K562 (cell line): ENCODE data around the gene HK2. TPM values are rescaled to one million over a fixed set of nuclear protein-coding genes. Genes with fewer than 3 reads are reported as not detected.

ENCODE experiments used
- ATAC-seq: fragments of 200-7000 bp; cut with Tn5 transposase; 3 replicates; pipeline ENCODE4 v1.9.1; 2020; ENCODE audit warnings: moderate library complexity
- BruUV-seq: library from RNA; stranded (reverse); fragments of 400-500 nt; replicated peaks from 2 replicates; lab custom pipeline; 2021; lab: Mats Ljungman, UMichigan
- CTCF ChIA-PET: fragments of 300-600 bp; formaldehyde crosslinking; extraction: SDS; loops from one replicate; lab custom pipeline; 2021; ENCODE audit warnings: low intra/inter-chr PET ratio; lab: Yijun Ruan, JAX
- POLR2A ChIA-PET: fragments of 300-600, 350-650 bp; sonication (Branson Sonifier 250); formaldehyde crosslinking; extraction: SDS; loops from one replicate; lab custom pipeline; 2021; ENCODE audit warnings: antibody characterized with exemption, inconsistent platforms; lab: Yijun Ruan, JAX
- DNase-seq, 4 experiments: peaks; one replicate each; pipeline versions ENCODE4 v3.0.0 to v3.0.0-alpha.2; 2011 to 2018; ENCODE audit warnings: low spot score in 3 of 4, mixed read lengths in 3 of 4; ENCODE audit errors: extremely low read depth in 1 of 4
- FAIRE-seq: peaks from 2 replicates; lab custom pipeline; 2011; peaks lifted over from hg19 to GRCh38; lab: Jason Lieb, UNC
- H2AFZ ChIP-seq: 2 replicates; pipeline ENCODE4 v1.6.0; 2011; ENCODE audit warnings: low read depth, low read length, control low read depth, inconsistent platforms
- H3K27ac ChIP-seq: fragments of 200-600 bp; 3 replicates; pipeline ENCODE4 v1.8.0; 2011; ENCODE audit warnings: low read depth, mild to moderate bottlenecking, control low read depth, inconsistent platforms, low read length, moderate library complexity, mixed read lengths; ENCODE audit errors: extremely low read depth
- H3K27me3 ChIP-seq, 2 experiments: fragments of 300-600 bp in 1 of 2; 2 replicates in 1 of 2; 3 replicates in 1 of 2; pipeline versions ENCODE4 v1.6.0 to v1.8.0; 2011; ENCODE audit warnings: inconsistent platforms in 2 of 2, low read length in 2 of 2, mild to moderate bottlenecking in 1 of 2, mixed read lengths in 1 of 2, moderate library complexity in 1 of 2; ENCODE audit not compliant: control insufficient read depth in 2 of 2, insufficient read depth in 2 of 2
- H3K36me3 ChIP-seq: fragments of 300-600 bp; 3 replicates; pipeline ENCODE4 v1.8.0; 2011; ENCODE audit warnings: mild to moderate bottlenecking, low read length, inconsistent platforms; ENCODE audit not compliant: control insufficient read depth, insufficient read depth
- H3K4me1 ChIP-seq, 2 experiments: fragments of 200-600 bp in 1 of 2; replicated peaks in 1 of 2; 2 replicates in 1 of 2; 3 replicates in 1 of 2; pipeline versions ENCODE4 v1.5.1 to v1.8.0; 2011; ENCODE audit warnings: inconsistent platforms in 2 of 2, low read length in 2 of 2, mild to moderate bottlenecking in 1 of 2, mixed read lengths in 1 of 2, moderate library complexity in 1 of 2; ENCODE audit not compliant: control insufficient read depth in 2 of 2, insufficient read depth in 2 of 2
- H3K4me2 ChIP-seq: 2 replicates; pipeline ENCODE4 v1.6.1; 2011; ENCODE audit warnings: low read length, control low read depth, inconsistent platforms, mixed read lengths; ENCODE audit not compliant: insufficient read depth
- H3K4me3 ChIP-seq: fragments of 200-600 bp; sonication (generic), shearing (Covaris generic); 2 replicates; pipeline ENCODE4 v1.5.1; 2016; ENCODE audit warnings: control low read depth, inconsistent platforms
- H3K79me2 ChIP-seq: fragments of 200-600 bp; 3 replicates; pipeline ENCODE4 v1.8.0; 2011; ENCODE audit warnings: low read length, inconsistent platforms; ENCODE audit not compliant: control insufficient read depth, insufficient read depth
- H3K9ac ChIP-seq, 2 experiments: 2 replicates each; pipeline versions ENCODE4 v1.6.0 to v1.6.1; 2011; ENCODE audit warnings: low read depth in 2 of 2, low read length in 2 of 2, control low read depth in 1 of 2, inconsistent platforms in 1 of 2, mild to moderate bottlenecking in 1 of 2, mixed read lengths in 1 of 2; ENCODE audit not compliant: insufficient read depth in 1 of 2
- H3K9me1 ChIP-seq: one replicate; pipeline ENCODE4 v1.6.0; 2011; ENCODE audit warnings: inconsistent platforms, mild to moderate bottlenecking, low read length, moderate library complexity; ENCODE audit not compliant: control insufficient read depth, insufficient read depth
- H3K9me3 ChIP-seq: replicated peaks from 2 replicates; pipeline ENCODE4 v1.5.1; 2011; ENCODE audit warnings: low read depth, low read length, inconsistent platforms; ENCODE audit not compliant: control insufficient read depth, insufficient read depth
- H4K20me1 ChIP-seq: replicated peaks from 2 replicates; pipeline ENCODE4 v1.6.1; 2011; ENCODE audit warnings: low read length, inconsistent platforms, mixed read lengths; ENCODE audit not compliant: control insufficient read depth, insufficient read depth
- CBFA2T3 ChIP-seq: fragments of 450-650 bp; IDR thresholded peaks from 2 replicates; pipeline ENCODE4 v1.6.1; 2017
- CHD1 ChIP-seq: fragments of 200-600 bp; sonication (generic); IDR thresholded peaks from one replicate; pipeline ENCODE4 v1.6.1; 2012; ENCODE audit warnings: mild to moderate bottlenecking, moderate library complexity, low read length, inconsistent platforms
- COPS2 ChIP-seq: fragments of 450-650 bp; conservative IDR thresholded peaks from 2 replicates; pipeline ENCODE4 v1.6.1; 2016; ENCODE audit warnings: mild to moderate bottlenecking, moderate library complexity
- HEY1 ChIP-seq: fragments of 250-450 bp; sonication (Bioruptor Pico); IDR thresholded peaks from 2 replicates; pipeline ENCODE4 v1.5.0; 2020; ENCODE audit warnings: mild to moderate bottlenecking, moderate library complexity, borderline replicate concordance
- KDM4B ChIP-seq, 2 experiments: fragments of 450-650 bp in 1 of 2; sonication (generic) in 1 of 2; IDR thresholded peaks; 2 replicates each; pipeline ENCODE4 v1.6.1; 2016 to 2017; ENCODE audit warnings: borderline replicate concordance in 2 of 2, antibody characterized with exemption in 1 of 2, low read depth in 1 of 2, mild to moderate bottlenecking in 1 of 2
- NCOA2 ChIP-seq, 2 experiments: fragments of 450-650 bp; IDR thresholded peaks; 2 replicates each; pipeline ENCODE4 v1.6.1; 2018; ENCODE audit warnings: mild to moderate bottlenecking in 2 of 2, moderate library complexity in 1 of 2; ENCODE audit not compliant: partially characterized antibody in 2 of 2
- NFIX ChIP-seq: fragments of 250-450 bp; sonication (Bioruptor Pico); IDR thresholded peaks from 2 replicates; pipeline ENCODE4 v1.4.0; 2020; ENCODE audit warnings: low read depth, mild to moderate bottlenecking, moderate library complexity
- RFX1 ChIP-seq: fragments of 450-650 bp; IDR thresholded peaks from 2 replicates; pipeline ENCODE4 v1.6.1; 2016; ENCODE audit warnings: mild to moderate bottlenecking, moderate library complexity
- SOX6 ChIP-seq: fragments of 450-650 bp; IDR thresholded peaks from 2 replicates; pipeline ENCODE4 v1.6.1; 2014; ENCODE audit warnings: mild to moderate bottlenecking
- SP1 ChIP-seq: sonication (generic); formaldehyde crosslinking; IDR thresholded peaks from 2 replicates; pipeline ENCODE4 v1.8.1; 2022; ENCODE audit warnings: mild to moderate bottlenecking, missing genetic modification reagents
- ZNF143 ChIP-seq: sonication (generic); formaldehyde crosslinking; IDR thresholded peaks from 2 replicates; pipeline ENCODE4 v1.9.0; 2022; ENCODE audit warnings: mild to moderate bottlenecking, missing genetic modification reagents
- ZNF785 ChIP-seq: fragments of 250-450 bp; sonication (Bioruptor Pico); IDR thresholded peaks from 2 replicates; pipeline ENCODE4 v1.4.0; 2020; ENCODE audit warnings: mild to moderate bottlenecking
- WGBS: fragments of 100-300 bp; shearing (Covaris generic); methylation state at CpG from one replicate; pipeline ENCODE4 v1.1.6; 2016; ENCODE audit warnings: low coverage, mixed read lengths; ENCODE audit not compliant: insufficient coverage; ENCODE audit errors: missing lambda C conversion rate; 5-methylcytosine and 5-hydroxymethylcytosine counted together
- in situ Hi-C: fragments of 300-500 bp; cut with MboI; formaldehyde crosslinking; loops from 4 replicates; pipeline ENCODE4 v1.15.0; 2018; ENCODE audit warnings: inconsistent platforms, mixed read lengths
- intact Hi-C: fragments of 100-400 bp; cut with micrococcal nuclease; formaldehyde crosslinking; loops from 2 replicates; pipeline ENCODE4 v1.14.2; 2022
- polyA plus RNA-seq, 8 experiments: library from polyadenylated mRNA; depleted of rRNA in 4 of 8; stranded (reverse) in 5 of 8; unstranded in 3 of 8; fragments of >200 nt; fragmentation: Nextera tagmentation in 2 of 8; fragmentation: Illumina TruSeq in 1 of 8; extraction: Ambion mirVana in 2 of 8; extraction: Trizol in 1 of 8; gene quantifications; 2 replicates each; pipeline versions ENCODE4 v1.2.1 to v1.2.3, GENCODE V29; 2011 to 2014; ENCODE audit warnings: inconsistent platforms in 1 of 8, missing spikeins in 1 of 8
- total RNA-seq, 7 experiments: library from RNA; depleted of rRNA in 6 of 7; stranded (reverse); fragments of >200 nt in 6 of 7; fragmentation: Illumina TruSeq in 2 of 7; extraction: Trizol in 2 of 7; gene quantifications; 2 replicates each; pipeline versions ENCODE4 v1.2.1 to v1.2.3, GENCODE V29; 2011 to 2021; ENCODE audit warnings: low replicate concordance in 1 of 7
- TF ChIP-seq, protein P1 (sequence below): fragments of 450-650 bp; IDR thresholded peaks from 2 replicates; pipeline ENCODE4 v1.6.1; 2016; ENCODE audit warnings: low read depth
- TF ChIP-seq, protein P2 (sequence below): fragments of 250-450 bp; sonication (Bioruptor Pico); IDR thresholded peaks from 2 replicates; pipeline ENCODE4 v1.5.0; 2021

HK2 gene
- total and polyA plus RNA-seq, 9 of the 15 experiments (the other 6 are each of a cell fraction or from before 2014, with no cell fraction given): 4.7 to 56.0 (median 19.9) TPM

DNA sequence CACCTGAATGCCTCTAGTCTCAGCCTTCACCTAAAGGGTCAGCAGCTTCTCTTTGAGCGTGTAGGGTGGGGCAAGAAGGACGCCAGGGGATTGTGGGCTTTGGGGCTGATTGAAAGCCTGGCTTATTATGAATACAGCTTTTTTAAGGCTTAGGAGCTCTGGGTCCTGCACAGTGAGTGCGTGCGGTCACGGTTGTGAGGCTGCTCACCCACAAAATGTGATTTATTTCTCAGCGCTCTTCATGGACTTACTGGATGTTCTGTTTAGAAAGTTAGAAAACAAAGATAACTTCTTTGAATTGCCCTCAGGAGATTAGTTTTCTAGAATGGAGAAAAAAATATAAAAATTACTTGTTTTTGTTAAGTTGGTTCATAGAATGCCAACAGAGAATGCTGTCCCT is 37.5 kb downstream of the HK2 start:
- no peak overlapping the region for H3K4me3 ChIP-seq
- H2AFZ ChIP-seq: no peak overlapping the region
- ATAC-seq: no peak
- TF ChIP-seq CHD1: no peak
- TF ChIP-seq, protein P1, sequence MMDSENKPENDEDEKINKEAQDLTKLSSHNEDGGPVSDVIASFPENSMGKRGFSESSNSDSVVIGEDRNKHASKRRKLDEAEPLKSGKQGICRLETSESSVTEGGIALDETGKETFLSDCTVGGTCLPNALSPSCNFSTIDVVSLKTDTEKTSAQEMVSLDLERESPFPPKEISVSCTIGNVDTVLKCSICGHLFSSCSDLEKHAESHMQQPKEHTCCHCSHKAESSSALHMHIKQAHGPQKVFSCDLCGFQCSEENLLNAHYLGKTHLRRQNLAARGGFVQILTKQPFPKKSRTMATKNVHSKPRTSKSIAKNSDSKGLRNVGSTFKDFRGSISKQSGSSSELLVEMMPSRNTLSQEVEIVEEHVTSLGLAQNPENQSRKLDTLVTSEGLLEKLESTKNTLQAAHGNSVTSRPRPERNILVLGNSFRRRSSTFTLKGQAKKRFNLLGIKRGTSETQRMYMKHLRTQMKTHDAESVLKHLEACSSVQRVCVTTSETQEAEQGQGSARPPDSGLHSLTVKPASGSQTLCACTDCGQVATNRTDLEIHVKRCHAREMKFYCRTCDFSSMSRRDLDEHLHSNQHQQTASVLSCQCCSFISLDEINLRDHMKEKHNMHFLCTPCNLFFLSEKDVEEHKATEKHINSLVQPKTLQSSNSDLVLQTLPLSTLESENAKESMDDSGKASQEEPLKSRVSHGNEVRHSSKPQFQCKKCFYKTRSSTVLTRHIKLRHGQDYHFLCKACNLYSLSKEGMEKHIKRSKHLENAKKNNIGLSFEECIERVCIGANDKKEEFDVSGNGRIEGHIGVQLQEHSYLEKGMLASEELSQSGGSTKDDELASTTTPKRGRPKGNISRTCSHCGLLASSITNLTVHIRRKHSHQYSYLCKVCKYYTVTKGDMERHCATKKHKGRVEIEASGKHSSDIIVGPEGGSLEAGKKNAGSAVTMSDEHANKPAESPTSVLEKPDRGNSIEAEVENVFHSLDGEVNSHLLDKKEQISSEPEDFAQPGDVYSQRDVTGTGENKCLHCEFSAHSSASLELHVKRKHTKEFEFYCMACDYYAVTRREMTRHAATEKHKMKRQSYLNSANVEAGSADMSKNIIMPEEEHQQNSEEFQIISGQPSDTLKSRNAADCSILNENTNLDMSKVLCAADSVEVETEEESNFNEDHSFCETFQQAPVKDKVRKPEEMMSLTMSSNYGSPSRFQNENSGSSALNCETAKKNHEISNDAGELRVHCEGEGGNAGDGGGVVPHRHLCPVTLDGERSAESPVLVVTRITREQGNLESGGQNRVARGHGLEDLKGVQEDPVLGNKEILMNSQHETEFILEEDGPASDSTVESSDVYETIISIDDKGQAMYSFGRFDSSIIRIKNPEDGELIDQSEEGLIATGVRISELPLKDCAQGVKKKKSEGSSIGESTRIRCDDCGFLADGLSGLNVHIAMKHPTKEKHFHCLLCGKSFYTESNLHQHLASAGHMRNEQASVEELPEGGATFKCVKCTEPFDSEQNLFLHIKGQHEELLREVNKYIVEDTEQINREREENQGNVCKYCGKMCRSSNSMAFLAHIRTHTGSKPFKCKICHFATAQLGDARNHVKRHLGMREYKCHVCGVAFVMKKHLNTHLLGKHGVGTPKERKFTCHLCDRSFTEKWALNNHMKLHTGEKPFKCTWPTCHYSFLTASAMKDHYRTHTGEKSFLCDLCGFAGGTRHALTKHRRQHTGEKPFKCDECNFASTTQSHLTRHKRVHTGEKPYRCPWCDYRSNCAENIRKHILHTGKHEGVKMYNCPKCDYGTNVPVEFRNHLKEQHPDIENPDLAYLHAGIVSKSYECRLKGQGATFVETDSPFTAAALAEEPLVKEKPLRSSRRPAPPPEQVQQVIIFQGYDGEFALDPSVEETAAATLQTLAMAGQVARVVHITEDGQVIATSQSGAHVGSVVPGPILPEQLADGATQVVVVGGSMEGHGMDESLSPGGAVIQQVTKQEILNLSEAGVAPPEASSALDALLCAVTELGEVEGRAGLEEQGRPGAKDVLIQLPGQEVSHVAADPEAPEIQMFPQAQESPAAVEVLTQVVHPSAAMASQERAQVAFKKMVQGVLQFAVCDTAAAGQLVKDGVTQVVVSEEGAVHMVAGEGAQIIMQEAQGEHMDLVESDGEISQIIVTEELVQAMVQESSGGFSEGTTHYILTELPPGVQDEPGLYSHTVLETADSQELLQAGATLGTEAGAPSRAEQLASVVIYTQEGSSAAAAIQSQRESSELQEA: no peak
- TF ChIP-seq KDM4B (IDR thresholded peaks at IDR 0.05; ENCODE audit: borderline replicate concordance in 2 of 2, low read depth in 1 of 2): no peak
- no peak for TF ChIP-seq COPS2
- TF ChIP-seq RFX1: no peak
- TF ChIP-seq NFIX: no peak
- TF ChIP-seq HEY1 (CRISPR knock-in tag): no peak
- TF ChIP-seq, protein P2, sequence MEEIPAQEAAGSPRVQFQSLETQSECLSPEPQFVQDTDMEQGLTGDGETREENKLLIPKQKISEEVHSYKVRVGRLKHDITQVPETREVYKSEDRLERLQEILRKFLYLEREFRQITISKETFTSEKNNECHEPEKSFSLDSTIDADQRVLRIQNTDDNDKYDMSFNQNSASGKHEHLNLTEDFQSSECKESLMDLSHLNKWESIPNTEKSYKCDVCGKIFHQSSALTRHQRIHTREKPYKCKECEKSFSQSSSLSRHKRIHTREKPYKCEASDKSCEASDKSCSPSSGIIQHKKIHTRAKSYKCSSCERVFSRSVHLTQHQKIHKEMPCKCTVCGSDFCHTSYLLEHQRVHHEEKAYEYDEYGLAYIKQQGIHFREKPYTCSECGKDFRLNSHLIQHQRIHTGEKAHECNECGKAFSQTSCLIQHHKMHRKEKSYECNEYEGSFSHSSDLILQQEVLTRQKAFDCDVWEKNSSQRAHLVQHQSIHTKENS: no peak
- TF ChIP-seq NCOA2 (IDR thresholded peaks at IDR 0.05; ENCODE audit: partially characterized antibody in 2 of 2): no peak
- TF ChIP-seq SOX6: no peak
- TF ChIP-seq ZNF785 (CRISPR knock-in tag): no peak
- no peak for TF ChIP-seq SP1 (CRISPR knock-in tag)
- no peak for TF ChIP-seq CBFA2T3
- TF ChIP-seq ZNF143 (CRISPR knock-in tag): no peak
- no peak for FAIRE-seq
- in situ Hi-C loops (no loop called here), intact Hi-C loops (no loop called here)
- POLR2A ChIA-PET: no interaction called here
- no peak overlapping the region for H3K27ac ChIP-seq
- DNase-seq: no peak
- H3K36me3 ChIP-seq: peaks cover 90% of the 10 kb centered on the region
- WGBS: 85% methylated on average over 6 of the region's 6 CpGs
- peaks cover 12% of the 10 kb centered on the region; the same call in 1 of the 2 replicates for H4K20me1 ChIP-seq
- CTCF ChIA-PET: no interaction called here
- H3K4me2 ChIP-seq: no peak overlapping the region
- H3K79me2 ChIP-seq: peaks cover 22% of the 10 kb centered on the region; the same call in 2 of the 3 replicates
- no TSS peak for BruUV-seq
- no peaks in the 10 kb centered on the region for H3K4me1 ChIP-seq
- H3K9me3 ChIP-seq: no peaks in the 10 kb centered on the region
- H3K9me1 ChIP-seq: peaks cover 7% of the 10 kb centered on the region
- H3K27me3 ChIP-seq: no peaks in the 10 kb centered on the region
- H3K9ac ChIP-seq: no peak overlapping the region
